ENCODE data around the gene KCNMA1. TPM values are rescaled to one million over a fixed set of nuclear protein-coding genes. Genes with fewer than 3 reads are reported as not detected.
A peak's percentile ranks its signal among the peaks of the same experiment; 100 is the strongest.

The KCNMA1 gene
- total RNA-seq, 3 donors from 2014 or later (not counting 1 experiment from before 2014, with no cell fraction given), result 0.40 to 1.8 (median 0.63) TPM

DNA sequence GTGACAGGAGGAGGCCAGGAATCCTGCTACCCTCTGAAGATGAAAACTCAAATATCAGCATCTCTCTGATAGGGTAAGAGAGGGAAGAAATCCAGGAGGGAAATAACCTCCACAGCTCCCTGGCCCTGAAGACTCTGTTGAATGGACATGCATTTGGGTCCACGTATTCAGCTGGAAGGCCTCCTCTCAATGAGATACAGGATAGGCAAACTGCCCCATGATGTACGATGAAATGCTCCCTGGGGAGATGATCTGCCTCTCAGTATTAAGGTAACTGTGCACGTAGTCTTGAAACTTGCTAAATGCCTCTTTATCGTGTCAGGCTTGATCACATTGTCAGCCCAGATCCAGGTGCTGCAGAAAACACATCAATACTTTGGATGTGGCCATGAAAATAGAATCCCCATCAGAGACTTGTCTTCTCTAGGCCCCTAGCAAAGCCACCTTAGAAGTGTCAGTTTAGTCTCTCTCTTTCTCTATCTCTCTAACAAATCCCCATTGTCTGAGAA is 384.0 kb downstream of the KCNMA1 start:
- intact Hi-C loops (cut with micrococcal nuclease), result loop anchor here (5.0 kb wide), 1 partner anchor 81 kb away; no protein-coding TSS in a partner anchor
- Histone ChIP-seq H3K27me3 (ENCODE audit: control insufficient read depth, insufficient read depth, low read length) (no peaks in the 10 kb centered on the region), H3K4me3 (ENCODE audit: low read length) (no peak overlapping the region), H3K4me1 (ENCODE audit: control insufficient read depth, insufficient read depth, low read length) (peaks cover 15% of the 10 kb centered on the region), H3K9me3 (ENCODE audit: control insufficient read depth, insufficient read depth, low read length) (no peaks in the 10 kb centered on the region), H3K36me3 (ENCODE audit: control insufficient read depth, insufficient read depth, low read length) (no peaks in the 10 kb centered on the region), H3K27ac (ENCODE audit: low read length) (no peak overlapping the region)
- peaks cover 0 to 3% of the 10 kb centered on the region in 2 donors for H3K9me3 Mint-ChIP-seq
- H3K36me3 Mint-ChIP-seq, result no peaks in the 10 kb centered on the region
- H3K27ac Mint-ChIP-seq, result no peak overlapping the region
- ATAC-seq (no peak), DNase-seq (no peak)
- WGBS (ENCODE audit: insufficient coverage), result 98% methylated on average over 4 of the region's 4 CpGs
- TF ChIP-seq CTCF (IDR thresholded peaks at IDR 0.05), result no peak
- no peak overlapping the region for H3K4me3 Mint-ChIP-seq
- no peaks in the 10 kb centered on the region for H3K27me3 Mint-ChIP-seq (ENCODE audit: low read depth in 2 of 2)
- H3K4me1 Mint-ChIP-seq, result peaks cover 30 to 37% of the 10 kb centered on the region in 2 donors

GRCh38 chr10:77253147-77253545 is 384.5 kb downstream of the KCNMA1 start:
- no peaks in the 10 kb centered on the region for H3K27me3 ChIP-seq (ENCODE audit: control insufficient read depth, insufficient read depth, low read length)
- H3K4me3 ChIP-seq (ENCODE audit: low read length), result no peak overlapping the region
- no peak overlapping the region for H3K4me3 Mint-ChIP-seq
- no peaks in the 10 kb centered on the region for H3K36me3 Mint-ChIP-seq
- 95% methylated on average over 1 of the region's 1 CpG for WGBS (ENCODE audit: insufficient coverage)
- H3K36me3 ChIP-seq (ENCODE audit: control insufficient read depth, insufficient read depth, low read length), result no peaks in the 10 kb centered on the region
- peaks cover 30 to 37% of the 10 kb centered on the region in 2 donors for H3K4me1 Mint-ChIP-seq
- TF ChIP-seq CTCF (IDR thresholded peaks at IDR 0.05), result no peak
- H3K9me3 ChIP-seq (ENCODE audit: control insufficient read depth, insufficient read depth, low read length), result no peaks in the 10 kb centered on the region
- no peak for DNase-seq
- peaks cover 0 to 3% of the 10 kb centered on the region in 2 donors for H3K9me3 Mint-ChIP-seq
- intact Hi-C loops (cut with micrococcal nuclease), result loop anchor here (5.0 kb wide), 1 partner anchor 81 kb away; no protein-coding TSS in a partner anchor
- no peaks in the 10 kb centered on the region for H3K27me3 Mint-ChIP-seq (ENCODE audit: low read depth in 2 of 2)
- no peak overlapping the region for H3K27ac ChIP-seq (ENCODE audit: low read length)
- ATAC-seq, result no peak
- H3K27ac Mint-ChIP-seq, result peak overlapping the region; percentile 27 to 30
- peaks cover 15% of the 10 kb centered on the region for H3K4me1 ChIP-seq (ENCODE audit: control insufficient read depth, insufficient read depth, low read length)

DNA sequence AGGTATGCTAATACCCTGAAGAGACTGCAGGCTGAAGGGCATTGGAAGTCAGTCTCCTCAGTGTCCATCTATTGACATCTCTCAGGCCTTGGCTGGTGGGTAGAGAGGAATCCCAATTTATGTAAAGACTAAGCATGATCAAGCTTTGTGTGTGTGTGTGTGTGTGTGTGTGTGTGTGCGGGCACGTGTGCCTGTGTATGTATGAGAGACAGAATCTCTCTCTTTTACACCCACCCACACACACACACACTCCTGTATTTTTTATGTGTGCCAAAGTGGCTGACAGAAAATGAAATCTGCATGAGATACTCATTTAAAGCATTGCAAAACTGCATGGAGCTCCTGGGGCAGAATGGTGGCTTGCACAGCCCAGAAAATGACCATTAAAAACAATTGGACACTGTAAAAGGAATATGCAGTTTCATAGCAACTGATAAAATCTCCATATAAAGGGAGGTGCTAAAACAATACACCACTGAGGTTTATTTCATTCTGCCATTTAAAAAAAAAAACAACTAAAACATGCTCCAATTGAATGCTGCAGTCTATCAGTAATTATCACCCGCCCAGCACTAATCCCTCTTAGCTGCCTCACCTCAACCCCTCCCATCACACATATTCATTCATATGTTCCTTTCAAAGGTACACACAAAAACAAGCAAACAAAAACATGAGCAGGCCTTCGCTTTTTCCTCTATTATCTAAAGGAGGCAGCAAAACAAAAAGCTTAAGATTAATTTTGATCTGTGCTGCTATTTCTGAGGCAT is 385.0 kb downstream of the KCNMA1 start:
- Mint-ChIP-seq H3K9me3 (peaks cover 0 to 3% of the 10 kb centered on the region in 2 donors), H3K27ac (peak overlapping the region; percentile 27 to 30), H3K4me3 (no peak overlapping the region), H3K27me3 (ENCODE audit: low read depth in 2 of 2) (no peaks in the 10 kb centered on the region), H3K4me1 (peaks cover 26 to 34% of the 10 kb centered on the region in 2 donors), H3K36me3 (no peaks in the 10 kb centered on the region)
- DNase-seq (no peak), ATAC-seq (no peak)
- Histone ChIP-seq H3K27ac (ENCODE audit: low read length) (no peak overlapping the region), H3K27me3 (ENCODE audit: control insufficient read depth, insufficient read depth, low read length) (no peaks in the 10 kb centered on the region), H3K4me3 (ENCODE audit: low read length) (no peak overlapping the region), H3K36me3 (ENCODE audit: control insufficient read depth, insufficient read depth, low read length) (no peaks in the 10 kb centered on the region), H3K4me1 (ENCODE audit: control insufficient read depth, insufficient read depth, low read length) (peaks cover 15% of the 10 kb centered on the region), H3K9me3 (ENCODE audit: control insufficient read depth, insufficient read depth, low read length) (no peaks in the 10 kb centered on the region)
- intact Hi-C loops (cut with micrococcal nuclease), result loop anchor here (5.0 kb wide), 1 partner anchor 80 kb away; no protein-coding TSS in a partner anchor
- WGBS (ENCODE audit: insufficient coverage), result 75% methylated on average over 2 of the region's 4 CpGs
- TF ChIP-seq CTCF (IDR thresholded peaks at IDR 0.05), result no peak
